HEK293 (cell line): ENCODE data around the gene MARCHF3.

Experiments used
- BCL6B ChIP-seq: fragments of 450-650 bp; formaldehyde crosslinking; IDR thresholded peaks from 2 replicates; pipeline ENCODE4 v1.5.1; 2017; ENCODE audit warnings: missing biosample characterization, missing genetic modification characterization
- EGR2 ChIP-seq: fragments of 450-650 bp; formaldehyde crosslinking; IDR thresholded peaks from 2 replicates; pipeline ENCODE4 v1.5.1; 2016; ENCODE audit warnings: low read depth, missing biosample characterization, missing genetic modification characterization
- FEZF1 ChIP-seq: fragments of 450-650 bp; formaldehyde crosslinking; IDR thresholded peaks from 2 replicates; pipeline ENCODE4 v1.5.1; 2016; ENCODE audit warnings: missing biosample characterization, missing genetic modification characterization
- GLIS2 ChIP-seq: fragments of 450-650 bp; formaldehyde crosslinking; IDR thresholded peaks from 2 replicates; pipeline ENCODE4 v1.5.1; 2016; ENCODE audit warnings: missing biosample characterization, missing genetic modification characterization
- IKZF3 ChIP-seq: fragments of 450-650 bp; IDR thresholded peaks from 2 replicates; pipeline ENCODE4 v1.5.0; 2018; ENCODE audit warnings: missing biosample characterization, mild to moderate bottlenecking, missing genetic modification characterization, moderate library complexity
- KLF16 ChIP-seq: fragments of 450-650 bp; formaldehyde crosslinking; IDR thresholded peaks from 2 replicates; pipeline ENCODE4 v1.5.1; 2017; ENCODE audit warnings: missing biosample characterization, missing genetic modification characterization
- KLF8 ChIP-seq: fragments of 450-650 bp; formaldehyde crosslinking; IDR thresholded peaks from 2 replicates; pipeline ENCODE4 v1.5.1; 2016; ENCODE audit warnings: missing biosample characterization, missing genetic modification characterization
- MEIS1 ChIP-seq: sonication (generic); formaldehyde crosslinking; IDR thresholded peaks from 2 replicates; pipeline ENCODE4 v1.8.1; 2022; ENCODE audit warnings: missing genetic modification reagents, mild to moderate bottlenecking, borderline replicate concordance
- OVOL3 ChIP-seq: fragments of 450-650 bp; formaldehyde crosslinking; IDR thresholded peaks from 2 replicates; pipeline ENCODE4 v1.5.1; 2016; ENCODE audit warnings: missing biosample characterization, missing genetic modification characterization
- SETDB1 ChIP-seq: IDR thresholded peaks from one replicate; pipeline ENCODE4 v1.6.1; 2017; ENCODE audit warnings: mild to moderate bottlenecking, low read length, moderate library complexity, mixed read lengths; ENCODE audit not compliant: insufficient read length
- TRIM28 ChIP-seq: IDR thresholded peaks from 2 replicates; pipeline ENCODE4 v1.6.1; 2011; ENCODE audit warnings: low read length, control low read depth, borderline replicate concordance
- TSHZ1 ChIP-seq: fragments of 450-650 bp; formaldehyde crosslinking; IDR thresholded peaks from 2 replicates; pipeline ENCODE4 v1.5.1; 2016; ENCODE audit warnings: missing biosample characterization, missing genetic modification characterization, borderline replicate concordance
- ZBTB11 ChIP-seq: fragments of 450-650 bp; formaldehyde crosslinking; conservative IDR thresholded peaks from 2 replicates; pipeline ENCODE4 v1.5.1; 2016; ENCODE audit warnings: low read depth, missing biosample characterization, missing genetic modification characterization
- ZBTB48 ChIP-seq: fragments of 450-650 bp; formaldehyde crosslinking; IDR thresholded peaks from 2 replicates; pipeline ENCODE4 v1.5.1; 2016; ENCODE audit warnings: missing biosample characterization, missing genetic modification characterization
- ZBTB8A ChIP-seq: fragments of 450-650 bp; formaldehyde crosslinking; IDR thresholded peaks from 2 replicates; pipeline ENCODE4 v1.5.1; 2016; ENCODE audit warnings: missing biosample characterization, missing genetic modification characterization
- ZEB2 ChIP-seq: fragments of 450-650 bp; formaldehyde crosslinking; IDR thresholded peaks from 2 replicates; pipeline ENCODE4 v1.5.1; 2016; ENCODE audit warnings: missing biosample characterization, missing genetic modification characterization
- ZIC2 ChIP-seq: fragments of 450-650 bp; formaldehyde crosslinking; IDR thresholded peaks from 2 replicates; pipeline ENCODE4 v1.5.1; 2016; ENCODE audit warnings: missing biosample characterization, missing genetic modification characterization
- ZNF10 ChIP-seq: fragments of 450-650 bp; formaldehyde crosslinking; IDR thresholded peaks from 2 replicates; pipeline ENCODE4 v1.5.1; 2017; ENCODE audit warnings: missing biosample characterization, missing genetic modification characterization
- ZNF174 ChIP-seq: fragments of 450-650 bp; formaldehyde crosslinking; IDR thresholded peaks from 2 replicates; pipeline ENCODE4 v1.5.0; 2017; ENCODE audit warnings: missing biosample characterization, mild to moderate bottlenecking, missing genetic modification characterization
- ZNF223 ChIP-seq: fragments of 450-650 bp; formaldehyde crosslinking; IDR thresholded peaks from 2 replicates; pipeline ENCODE4 v1.5.1; 2016; ENCODE audit warnings: missing biosample characterization, missing genetic modification characterization
- ZNF24 ChIP-seq: fragments of 450-650 bp; formaldehyde crosslinking; IDR thresholded peaks from 2 replicates; pipeline ENCODE4 v1.5.1; 2016; ENCODE audit warnings: missing biosample characterization, missing genetic modification characterization
- ZNF394 ChIP-seq: fragments of 450-650 bp; formaldehyde crosslinking; IDR thresholded peaks from 2 replicates; pipeline ENCODE4 v1.5.1; 2016; ENCODE audit warnings: missing biosample characterization, missing genetic modification characterization, mild to moderate bottlenecking, moderate library complexity, borderline replicate concordance
- ZNF488 ChIP-seq: fragments of 450-650 bp; formaldehyde crosslinking; IDR thresholded peaks from 2 replicates; pipeline ENCODE4 v1.5.1; 2016; ENCODE audit warnings: missing biosample characterization, missing genetic modification characterization
- ZNF610 ChIP-seq: fragments of 450-650 bp; formaldehyde crosslinking; IDR thresholded peaks from 2 replicates; pipeline ENCODE4 v1.5.1; 2016; ENCODE audit warnings: missing biosample characterization, missing genetic modification characterization, borderline replicate concordance
- ZNF621 ChIP-seq: fragments of 450-650 bp; formaldehyde crosslinking; IDR thresholded peaks from 2 replicates; pipeline ENCODE4 v1.5.1; 2017; ENCODE audit warnings: missing biosample characterization, missing genetic modification characterization
- ZNF626 ChIP-seq: fragments of 450-650 bp; sonication (Bioruptor Pico); formaldehyde crosslinking; IDR thresholded peaks from 2 replicates; pipeline ENCODE4 v1.5.1; 2018; ENCODE audit warnings: missing biosample characterization, missing genetic modification characterization, inconsistent platforms
- ZNF843 ChIP-seq: fragments of 450-650 bp; formaldehyde crosslinking; IDR thresholded peaks from 2 replicates; pipeline ENCODE4 v1.5.1; 2016; ENCODE audit warnings: missing biosample characterization, missing genetic modification characterization
- ZSCAN18 ChIP-seq: fragments of 450-650 bp; formaldehyde crosslinking; IDR thresholded peaks from 2 replicates; pipeline ENCODE4 v1.5.1; 2016; ENCODE audit warnings: missing biosample characterization, missing genetic modification characterization
- ZSCAN23 ChIP-seq: fragments of 450-650 bp; formaldehyde crosslinking; IDR thresholded peaks from 2 replicates; pipeline ENCODE4 v1.5.1; 2016; ENCODE audit warnings: missing biosample characterization, missing genetic modification characterization
- ZSCAN30 ChIP-seq: fragments of 450-650 bp; IDR thresholded peaks from 2 replicates; pipeline ENCODE4 v1.5.1; 2018; ENCODE audit warnings: missing biosample characterization, mild to moderate bottlenecking, missing genetic modification characterization, moderate library complexity

MARCHF3 gene

GRCh38 chr5:126875303-126875785 lies 155.0 kb downstream of the MARCHF3 start (continued):
- TF ChIP-seq ZNF174 (tag by site-specific recombination), result no peak
- TF ChIP-seq GLIS2 (tag by site-specific recombination), result no peak
- TF ChIP-seq SETDB1, result peak; percentile 21
- no peak for TF ChIP-seq ZBTB48 (tag by site-specific recombination)
- peak; percentile 94 for TF ChIP-seq ZSCAN30 (tag by site-specific recombination)
- TF ChIP-seq ZNF10 (tag by site-specific recombination), result peak; percentile 68; the same call in 1 of the 2 replicates
- TF ChIP-seq BCL6B (tag by site-specific recombination), result peak; percentile 97
- no peak for TF ChIP-seq ZNF223 (tag by site-specific recombination)
- TF ChIP-seq TSHZ1 (tag by site-specific recombination), result peak; percentile 58; the same call in 1 of the 2 replicates
- TF ChIP-seq ZSCAN23 (tag by site-specific recombination), result no peak
- TF ChIP-seq ZIC2 (tag by site-specific recombination), result peak; percentile 92
- peak; percentile 85 for TF ChIP-seq IKZF3 (tag by site-specific recombination)
- TF ChIP-seq ZNF626 (tag by site-specific recombination), result no peak
- TF ChIP-seq ZSCAN18, result 0 out of 2 replicates have a peak, but pooled peaks have one; percentile 35
- no peak; the same call in 1 of the 2 replicates for TF ChIP-seq KLF16 (tag by site-specific recombination)
- no peak for TF ChIP-seq EGR2 (tag by site-specific recombination)
- peak; percentile 67 for TF ChIP-seq ZBTB8A
- TF ChIP-seq FEZF1 (tag by site-specific recombination), result peak; percentile 98
- TF ChIP-seq TRIM28, result peak; percentile 95
- 0 out of 2 replicates have a peak, but pooled peaks have one; percentile 55 for TF ChIP-seq OVOL3 (tag by site-specific recombination)
- no peak for TF ChIP-seq ZNF621 (tag by site-specific recombination)
- TF ChIP-seq ZNF843 (tag by site-specific recombination), result peak; percentile 99
- TF ChIP-seq ZEB2, result peak; percentile 87
- peak; percentile 96 for TF ChIP-seq ZNF610
- TF ChIP-seq ZBTB11 (tag by site-specific recombination), result 0 out of 2 replicates have a peak, but pooled peaks have one; percentile 21
- no peak for TF ChIP-seq KLF8
- peak; percentile 28; the same call in 1 of the 2 replicates for TF ChIP-seq MEIS1 (CRISPR knock-in tag)
- peak; percentile 83; the same call in 1 of the 2 replicates for TF ChIP-seq ZNF488 (tag by site-specific recombination)
- peak; percentile 48; the same call in 1 of the 2 replicates for TF ChIP-seq ZNF394
- peak; percentile 77 for TF ChIP-seq ZNF24 (tag by site-specific recombination)
